ENCODE data around the gene COMMD8. TPM values are rescaled to one million over a fixed set of nuclear protein-coding genes. Genes with fewer than 3 reads are reported as not detected.

Gene COMMD8
- total RNA-seq, 2 donors from 2014 or later = 11.6 to 18.5 TPM

GRCh38 chr4:47486231-47486673, 22.8 kb upstream of the COMMD8 start:
- no peak for TF ChIP-seq CTCF (IDR thresholded peaks at IDR 0.05)
- Histone ChIP-seq H3K27me3 (no peaks in the 10 kb centered on the region), H3K9me3 (no peaks in the 10 kb centered on the region), H3K4me1 (peaks cover 0 to 14% of the 10 kb centered on the region in 2 donors), H3K4me3 (peak overlapping the region; percentile 59 to 63), H3K27ac (peak overlapping the region; percentile 89 to 92), H3K36me3 (no peaks in the 10 kb centered on the region)
- DNase-seq (ENCODE audit: low spot score) = no peak

GRCh38 chr4:47485768-47486167, 22.3 kb upstream of the COMMD8 start:
- H3K4me1 ChIP-seq = peaks cover 0 to 14% of the 10 kb centered on the region in 2 donors
- no peak for TF ChIP-seq CTCF (IDR thresholded peaks at IDR 0.05)
- H3K4me3 ChIP-seq = peak overlapping the region; percentile 59 to 63
- H3K27me3 ChIP-seq = no peaks in the 10 kb centered on the region
- no peaks in the 10 kb centered on the region for H3K9me3 ChIP-seq
- no peak for DNase-seq (ENCODE audit: low spot score)
- peak overlapping the region; percentile 89 to 92 for H3K27ac ChIP-seq
- H3K36me3 ChIP-seq = no peaks in the 10 kb centered on the region

- peak in 1 of 2 donors; percentile 33 for TF ChIP-seq CTCF (IDR thresholded peaks at IDR 0.05)
- H3K36me3 ChIP-seq = no peaks in the 10 kb centered on the region
- no peaks in the 10 kb centered on the region for H3K9me3 ChIP-seq
- peak; percentile 94 for DNase-seq (ENCODE audit: low spot score)
- H3K4me1 ChIP-seq = peaks cover 0 to 14% of the 10 kb centered on the region in 2 donors
- H3K27ac ChIP-seq = peak within 1 kb of the TSS; percentile 89 to 92
- no peaks in the 10 kb centered on the region for H3K27me3 ChIP-seq
- peak within 1 kb of the TSS; percentile 59 to 63 for H3K4me3 ChIP-seq
Measured at GRCh38 chr4:47485047-47485692, 21.7 kb upstream of the COMMD8 start, which contains the start of gene ATP10D. ATP10D (plus strand) TSS chr4:47485275; CDS start chr4:47512541, 27,266 bp downstream.

- Histone ChIP-seq H3K36me3 (no peaks in the 10 kb centered on the region), H3K9me3 (no peaks in the 10 kb centered on the region), H3K27ac (peak overlapping the region; percentile 89 to 92), H3K4me1 (peaks cover 0 to 14% of the 10 kb centered on the region in 2 donors), H3K27me3 (no peaks in the 10 kb centered on the region), H3K4me3 (no peak overlapping the region)
- DNase-seq (ENCODE audit: low spot score) = no peak
- no peak for TF ChIP-seq CTCF (IDR thresholded peaks at IDR 0.05)
Measured at GRCh38 chr4:47484168-47484567, 20.7 kb upstream of the COMMD8 start.

DNA sequence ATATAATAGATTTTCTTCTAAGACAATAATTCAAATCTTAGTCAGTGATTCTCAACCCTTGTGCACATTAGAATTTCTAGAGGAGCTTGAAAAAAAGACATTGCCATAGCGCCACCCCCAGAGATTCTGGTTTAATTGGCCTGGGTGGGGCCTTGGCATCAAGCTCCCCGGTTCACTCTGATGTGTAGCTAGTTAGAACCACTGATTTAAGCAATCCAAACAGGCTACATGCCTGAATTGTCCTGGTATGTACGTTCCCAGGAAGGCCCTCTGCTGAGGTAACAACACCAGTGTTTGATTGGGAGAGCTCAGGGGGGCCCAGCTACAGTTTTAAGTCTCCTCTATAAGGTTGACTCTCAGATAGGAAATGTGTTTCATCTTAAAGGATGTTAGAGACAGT, 20.2 kb upstream of the COMMD8 start:
- no peaks in the 10 kb centered on the region for H3K9me3 ChIP-seq
- no peaks in the 10 kb centered on the region for H3K27me3 ChIP-seq
- H3K4me1 ChIP-seq = peaks cover 0 to 14% of the 10 kb centered on the region in 2 donors
- DNase-seq (ENCODE audit: low spot score) = no peak
- TF ChIP-seq CTCF (IDR thresholded peaks at IDR 0.05) = no peak
- H3K4me3 ChIP-seq = no peak overlapping the region
- peak overlapping the region; percentile 89 to 92 for H3K27ac ChIP-seq
- H3K36me3 ChIP-seq = no peaks in the 10 kb centered on the region

Data from right atrium auricular region (tissue), 2 donors.